Left kidney (tissue), 2 donors: Measurements from ENCODE around the gene SP5. TPM values are rescaled to one million over a fixed set of nuclear protein-coding genes. Genes with fewer than 3 reads are reported as not detected.
A peak's percentile ranks its signal among the peaks of the same experiment; 100 is the strongest.
"Not testable (repeated sequence)": the region's sequence is repeated elsewhere in the genome, so short reads cannot be mapped to it uniquely, and the experiment has no call there.

ENCODE experiments used
- DNase-seq: peaks from one replicate; pipeline ENCODE4 v3.0.0-alpha.2; 2013
- polyA plus RNA-seq: library from polyadenylated mRNA; unstranded; fragments of 120-200 nt; gene quantifications from one replicate; pipeline ENCODE4 v1.2.1, GENCODE V29; 2013; ENCODE audit not compliant: insufficient read length

The SP5 gene
- polyA plus RNA-seq, 1 donor, result 0.47 TPM

DNA sequence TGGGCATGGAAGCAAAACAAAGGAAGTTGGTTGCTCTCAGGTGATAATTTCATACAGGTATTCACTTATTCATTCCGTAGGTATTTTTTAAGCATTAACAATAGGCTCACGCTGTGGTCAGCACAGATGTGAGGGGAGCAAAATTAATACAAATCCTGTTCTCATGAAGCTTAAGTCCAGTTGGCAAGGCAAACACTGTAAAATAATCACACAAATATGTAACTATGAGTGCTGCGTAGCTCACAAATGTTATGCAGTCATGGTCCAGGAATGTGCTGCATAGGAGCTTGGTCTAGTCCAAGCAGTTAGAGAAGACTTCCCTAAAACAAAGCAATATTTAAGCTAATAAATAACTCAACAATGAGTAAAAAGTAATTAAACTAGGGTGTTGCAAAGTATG lies 23.9 kb downstream of the SP5 start:
- peak; percentile 1 for DNase-seq

DNA sequence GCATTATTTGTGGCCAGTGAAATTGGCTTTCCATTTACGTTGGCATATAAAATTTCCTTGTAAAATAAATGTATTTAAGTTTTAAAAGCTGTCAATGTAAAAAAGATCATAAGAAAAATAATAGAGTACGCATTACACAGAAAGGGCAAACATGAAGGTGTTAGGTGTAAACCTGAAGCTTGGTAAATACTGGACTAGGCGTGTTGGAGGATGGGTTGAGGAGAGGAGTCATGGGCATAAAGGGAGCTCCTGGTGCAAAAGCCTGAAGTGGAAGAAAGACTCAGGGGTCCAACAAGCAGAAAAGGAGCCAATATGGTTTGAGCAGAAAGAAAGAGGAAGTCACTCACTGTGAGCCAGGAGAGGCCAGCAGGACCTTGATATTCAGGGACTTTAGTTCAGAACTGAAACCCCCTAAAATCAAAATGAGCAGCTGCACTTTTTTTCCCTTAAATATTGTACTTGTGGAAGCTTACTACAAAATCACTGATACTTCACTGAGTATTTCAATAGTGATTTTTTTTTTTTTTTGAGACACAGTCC lies 24.4 kb downstream of the SP5 start:
- no peak for DNase-seq

DNA sequence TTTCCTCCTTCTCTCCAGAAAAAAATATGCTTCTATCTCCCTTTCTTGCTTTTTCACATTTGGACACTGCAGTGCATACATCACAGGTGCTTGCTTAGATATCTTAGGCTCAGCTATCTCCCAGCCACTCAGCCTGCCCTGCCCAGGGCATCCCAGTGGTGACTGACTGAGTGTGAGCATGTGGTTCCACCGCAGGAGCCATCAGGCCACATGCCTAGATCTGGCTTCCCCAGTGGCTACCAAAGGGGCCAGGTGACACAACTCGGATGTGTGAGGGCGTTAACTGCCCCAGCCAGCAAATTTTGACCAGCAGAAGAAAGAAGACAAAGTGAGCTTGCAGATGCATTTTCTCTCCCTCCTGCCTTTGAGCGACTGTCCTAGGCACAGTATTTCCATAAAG lies 25.5 kb downstream of the SP5 start:
- no peak for DNase-seq

DNA sequence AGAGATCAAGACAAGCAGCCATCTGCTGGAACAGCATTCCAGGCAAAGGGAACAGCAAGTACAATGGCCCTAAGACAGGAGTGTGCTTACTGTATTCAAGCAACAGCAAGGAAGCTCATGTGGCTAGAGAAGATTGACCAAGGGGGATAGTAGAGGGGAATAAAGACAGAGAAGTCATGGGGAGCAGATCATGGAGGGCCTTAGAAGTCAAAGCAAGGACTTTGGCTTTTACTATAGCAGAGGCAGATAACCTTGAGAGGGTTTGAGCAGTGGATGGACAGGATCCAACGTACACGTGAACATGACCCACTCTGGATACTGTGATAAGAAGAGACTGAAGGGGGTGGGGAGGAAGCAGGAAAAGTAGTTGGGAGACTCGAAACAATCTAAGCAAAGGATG lies 26.9 kb downstream of the SP5 start:
- DNase-seq, result no peak

DNA sequence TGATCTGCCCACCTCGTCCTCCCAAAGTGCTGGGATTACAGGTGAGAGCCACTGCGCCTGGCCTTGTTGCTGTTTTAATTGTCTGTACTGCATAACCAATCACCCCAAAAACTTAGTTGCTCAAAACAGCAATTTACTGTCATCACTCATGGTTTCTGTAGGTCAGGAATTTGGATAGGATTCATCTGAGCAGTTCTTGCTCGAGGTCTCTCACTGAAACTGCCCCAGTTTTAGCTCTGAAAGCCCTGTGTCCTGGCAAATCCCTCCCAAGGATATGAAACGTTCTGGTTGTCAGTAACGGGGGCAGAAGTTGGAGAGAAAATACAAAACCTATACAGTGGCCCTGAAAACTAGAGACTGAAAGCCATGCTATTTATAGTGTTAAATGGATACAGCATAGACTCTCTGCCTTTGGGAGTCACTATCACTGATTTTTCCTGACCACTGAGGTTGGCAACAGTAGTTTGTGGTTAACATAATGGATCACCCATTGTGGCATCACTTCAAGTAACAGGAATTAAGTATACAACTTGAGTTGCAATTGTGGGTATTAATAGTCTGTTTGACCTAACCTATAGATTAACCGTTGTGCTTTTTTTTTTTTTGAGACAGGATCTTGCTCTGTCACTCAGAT lies 27.9 kb downstream of the SP5 start:
- no peak for DNase-seq

DNA sequence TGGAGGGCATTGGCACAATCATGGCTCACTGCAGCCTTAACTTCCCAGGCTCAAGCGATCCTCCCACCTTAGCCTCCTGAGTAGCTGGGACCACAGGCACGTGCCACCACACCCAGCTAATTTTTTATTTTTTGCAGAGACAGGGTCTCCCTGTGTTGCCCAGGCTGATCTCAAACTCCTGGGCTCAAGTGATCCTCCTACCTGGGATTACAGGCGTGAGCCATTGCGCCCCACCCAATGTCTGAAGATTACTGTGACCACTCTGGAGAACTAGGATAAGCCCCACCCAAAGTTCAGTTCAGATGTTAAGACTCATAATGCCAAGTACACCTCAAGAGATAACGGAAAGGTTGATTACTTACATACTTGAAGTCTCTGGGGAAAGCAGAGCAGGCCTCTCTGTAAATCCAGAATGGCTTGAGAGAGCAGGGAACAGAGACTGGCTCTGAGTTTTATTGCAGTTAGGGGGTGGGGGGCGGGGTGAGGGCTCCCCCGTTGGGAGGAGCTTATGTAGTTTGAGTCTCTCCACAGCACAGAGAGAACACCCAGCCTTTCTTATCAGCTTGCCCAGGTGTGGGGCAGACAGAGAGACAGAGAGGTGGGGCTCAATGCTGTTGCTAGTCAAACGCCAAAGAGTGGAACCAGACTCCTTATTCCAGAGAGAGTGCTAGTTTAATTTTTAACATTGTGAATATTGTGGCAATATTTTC lies 28.5 kb downstream of the SP5 start:
- no peak for DNase-seq

DNA sequence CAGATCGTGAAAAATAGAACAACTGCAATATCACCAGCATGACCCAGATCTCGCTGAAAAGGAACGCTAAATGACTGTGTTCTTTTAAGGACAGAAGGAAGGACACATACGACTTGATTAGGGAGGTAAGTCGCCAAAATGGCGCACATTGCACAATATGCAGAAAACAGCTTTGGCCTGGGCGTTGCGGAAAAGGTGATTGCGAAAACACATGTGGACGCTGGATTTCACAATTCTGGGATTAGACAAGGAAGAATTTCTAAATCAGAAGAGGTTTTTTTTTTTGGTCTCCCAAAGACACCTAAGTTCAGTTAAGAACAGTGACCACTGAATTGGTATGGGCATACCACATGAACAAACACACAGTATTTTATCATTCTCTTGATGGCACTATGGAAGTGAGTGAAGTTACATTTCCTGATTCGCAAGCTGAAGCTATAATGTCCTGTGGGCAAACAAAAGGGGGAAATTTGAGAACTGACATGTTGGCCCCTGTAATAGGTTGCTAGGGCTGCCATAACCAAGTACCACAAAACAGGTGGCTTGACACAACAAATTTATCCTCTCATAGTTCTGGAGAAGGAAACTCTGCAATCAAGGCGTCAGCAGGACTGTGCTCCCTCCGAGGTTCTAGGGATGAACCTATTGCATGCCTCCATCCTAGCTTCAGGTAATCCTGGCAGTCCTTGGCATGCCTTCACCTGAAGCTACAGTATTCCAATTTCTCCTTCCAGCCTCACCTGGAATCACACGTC lies 29.3 kb downstream of the SP5 start:
- DNase-seq, result no peak

DNA sequence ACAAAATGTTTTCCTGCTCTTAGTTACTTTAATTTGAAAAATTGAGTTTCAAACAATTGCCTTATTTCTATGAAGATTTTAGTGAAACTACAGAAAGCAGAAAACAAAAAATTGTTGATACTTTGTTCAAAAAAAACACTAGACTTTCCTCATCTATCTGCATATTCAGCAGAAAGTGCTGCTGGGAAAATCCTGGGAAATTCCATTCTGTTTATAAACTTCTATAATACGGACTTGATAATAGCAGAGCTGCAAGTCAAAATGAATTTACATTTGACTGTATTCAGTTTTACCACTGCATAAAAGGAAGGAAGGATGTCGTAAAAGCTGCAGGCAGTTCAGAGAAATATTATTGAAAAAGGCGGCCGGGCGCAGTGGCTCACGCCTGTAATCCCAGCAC lies 30.2 kb downstream of the SP5 start:
- DNase-seq, result no peak

DNA sequence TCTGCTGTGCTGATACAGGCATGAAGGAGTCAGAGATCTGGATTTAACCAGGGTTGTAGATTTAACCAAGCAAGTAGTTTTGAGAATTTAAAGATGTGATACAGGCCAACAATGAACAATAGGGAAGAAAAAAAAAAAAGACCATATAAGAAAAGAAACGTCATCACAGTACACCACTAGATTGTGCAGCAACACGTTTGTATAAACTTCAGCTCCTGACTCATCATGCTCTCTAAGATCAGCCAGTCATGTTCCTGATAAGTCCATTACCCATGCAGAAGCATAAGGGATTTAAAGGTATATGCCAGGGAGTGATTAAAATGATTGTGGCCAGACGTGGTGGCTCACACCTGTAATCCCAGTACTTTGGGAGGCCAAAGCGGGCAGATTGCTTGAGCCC lies 32.8 kb downstream of the SP5 start:
- DNase-seq, result no peak

DNA sequence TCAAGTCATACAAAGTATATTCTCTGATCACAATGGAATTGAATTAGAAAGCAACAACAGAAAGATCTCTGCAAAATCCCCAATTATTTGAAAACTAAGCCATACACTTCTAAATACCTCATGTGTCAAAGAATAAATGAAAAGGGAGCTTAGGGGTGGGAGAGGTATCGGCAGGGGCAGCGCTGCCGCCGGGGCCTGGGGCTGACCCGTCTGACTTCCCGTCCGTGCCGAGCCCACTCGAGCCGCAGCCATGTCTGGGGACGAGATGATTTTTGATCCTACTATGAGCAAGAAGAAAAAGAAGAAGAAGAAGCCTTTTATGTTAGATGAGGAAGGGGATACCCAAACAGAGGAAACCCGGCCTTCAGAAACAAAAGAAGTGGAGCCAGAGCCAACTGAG lies 36.4 kb downstream of the SP5 start:
- not testable (repeated sequence) for DNase-seq

DNA sequence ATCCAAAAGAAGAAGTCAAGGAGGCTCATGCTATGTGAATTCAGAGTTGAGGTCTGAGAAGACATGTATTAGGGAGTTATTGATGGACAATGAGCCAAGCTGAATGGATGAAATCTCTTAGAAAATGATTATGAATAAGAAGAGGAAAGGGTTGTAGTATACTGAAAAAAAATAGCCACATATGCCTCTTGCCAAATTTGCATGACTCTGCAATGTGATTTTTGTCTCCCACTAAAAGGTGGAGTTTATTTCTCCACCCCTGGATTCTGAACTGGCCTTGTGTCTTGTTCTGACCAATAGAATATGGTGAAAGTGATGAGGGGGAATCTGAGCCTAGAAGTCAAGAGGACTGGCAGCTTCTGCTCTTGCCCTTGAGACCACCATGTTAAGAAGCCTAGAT lies 46.4 kb downstream of the SP5 start:
- no peak for DNase-seq

DNA sequence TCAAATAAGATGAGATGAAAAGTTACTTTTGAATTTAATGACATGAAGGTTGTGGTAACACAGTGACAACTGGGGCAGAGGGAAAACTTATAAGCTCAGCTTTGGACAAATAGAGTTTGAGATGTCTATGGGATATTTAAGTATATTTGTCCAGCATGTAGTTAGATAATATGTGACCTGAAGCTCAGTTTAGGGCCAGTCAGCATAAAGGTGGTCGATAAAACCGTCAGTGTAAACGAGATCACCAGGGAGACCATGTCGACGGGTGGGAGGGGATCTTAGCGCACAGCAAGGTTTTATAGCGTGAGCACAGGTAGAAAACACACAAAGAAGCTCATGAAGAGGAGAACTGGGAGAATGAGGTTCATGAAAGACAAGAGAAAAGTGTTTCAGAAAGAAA lies 47.6 kb downstream of the SP5 start:
- no peak for DNase-seq

DNA sequence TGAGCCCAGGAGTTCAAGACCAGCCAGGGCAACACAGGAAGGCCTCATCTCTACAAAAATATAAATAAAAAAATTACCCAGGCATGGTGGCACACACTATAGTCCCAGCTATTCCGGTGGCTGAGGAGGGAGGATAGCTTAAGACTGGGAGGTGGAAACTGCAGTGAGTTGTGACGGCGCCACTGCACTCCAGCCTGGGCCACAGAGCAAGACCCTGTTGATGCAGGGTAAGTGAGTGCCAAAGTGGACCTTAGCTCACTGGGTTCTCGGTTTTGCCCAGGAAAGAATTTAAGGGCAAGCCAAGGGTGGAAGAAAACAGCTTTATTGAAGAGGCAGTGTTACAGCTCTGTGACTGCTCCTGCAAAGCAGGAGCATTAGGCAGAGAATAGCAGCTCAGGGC lies 48.1 kb downstream of the SP5 start:
- no peak for DNase-seq

DNA sequence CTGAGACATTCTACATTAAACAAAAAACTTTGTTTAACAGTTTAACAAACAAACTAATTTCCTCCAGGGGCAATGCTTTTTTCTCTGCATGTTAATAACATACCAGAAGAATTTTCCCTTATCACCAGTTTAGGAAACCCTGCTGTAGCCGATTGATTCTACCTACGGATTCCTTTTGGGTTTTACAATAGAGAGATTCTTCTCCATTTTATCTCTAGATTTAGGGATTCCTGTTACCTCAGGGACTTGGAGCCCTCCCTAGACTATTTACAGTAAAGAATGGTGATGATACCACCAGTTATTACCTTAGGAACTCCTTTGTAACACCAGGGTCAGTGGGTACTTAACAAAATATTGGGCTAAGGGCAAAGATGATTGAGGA lies 49.7 kb downstream of the SP5 start:
- DNase-seq, result no peak

DNA sequence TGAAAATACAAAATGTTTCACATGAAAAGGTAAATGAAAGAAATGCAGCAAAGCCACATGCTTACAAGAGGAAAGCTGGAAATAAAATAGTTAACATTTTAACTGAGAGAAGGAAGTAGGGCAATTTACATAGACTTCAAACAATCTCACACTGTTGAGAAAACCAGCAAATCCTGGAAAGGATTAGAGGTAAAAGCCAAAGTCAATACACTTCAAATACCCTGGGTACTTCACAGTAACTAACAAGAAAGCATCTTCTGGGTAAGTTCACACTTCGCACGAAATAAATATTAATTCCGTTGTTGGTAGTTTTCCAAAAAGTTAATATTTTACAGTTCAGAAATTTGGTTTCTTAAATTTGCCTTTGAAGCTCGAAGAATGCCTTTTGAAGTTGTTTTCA lies 51.6 kb downstream of the SP5 start:
- no peak for DNase-seq

Other genes starting within 250 kb of the SP5 start
- 2.4 TPM for gene ERICH2, start 55.0 kb downstream of the SP5 start, polyA plus RNA-seq
- 1.4 TPM for gene GAD1, start 101.5 kb downstream of the SP5 start, polyA plus RNA-seq
- gene GORASP2, start 213.9 kb downstream of the SP5 start, polyA plus RNA-seq, result 84.8 TPM